Occipital lobe (tissue), 2 donors: ENCODE measurements around the gene DPP6. TPM values are rescaled to one million over a fixed set of nuclear protein-coding genes. Genes with fewer than 3 reads are reported as not detected.
"Not testable (repeated sequence)": the region's sequence is repeated elsewhere in the genome, so short reads cannot be mapped to it uniquely, and the experiment has no call there.

Experiments
- DNase-seq: peaks from one replicate; lab custom pipeline; 2025; lab: John Stamatoyannopoulos, UW
- total RNA-seq: library from RNA; depleted of rRNA; stranded (reverse); fragments of >200 nt; gene quantifications from one replicate; pipeline ENCODE4 v1.2.3, GENCODE V29; 2014

Gene DPP6
- total RNA-seq, 1 donor from 2014 or later, result 36.7 TPM

DNA sequence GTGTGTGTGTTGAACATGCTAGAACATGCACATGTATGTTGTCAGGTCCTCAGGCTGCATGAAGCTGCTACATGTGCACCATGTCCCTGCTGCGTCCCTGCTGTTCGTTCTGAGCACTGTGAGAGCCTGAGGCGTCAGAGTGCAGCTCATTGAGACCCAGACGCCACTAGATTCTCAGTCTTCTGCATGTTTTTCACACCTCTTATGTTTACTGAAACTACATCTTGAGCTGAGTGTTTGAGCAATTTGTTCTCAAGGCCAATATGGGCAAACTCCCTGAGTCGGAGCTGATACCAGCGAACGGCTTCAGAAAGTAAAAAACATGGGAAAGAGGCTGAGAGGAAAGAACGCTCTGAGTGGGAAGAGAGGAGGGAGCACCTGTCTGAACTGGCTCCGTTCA, 600.4 kb downstream of the DPP6 start:
- no peak for DNase-seq

- DNase-seq, result no peak
Observed at GRCh38 chr7:154653281-154653680, 601.1 kb downstream of the DPP6 start.

- DNase-seq, result no peak
Observed at GRCh38 chr7:154656618-154657017, 604.4 kb downstream of the DPP6 start.

DNA sequence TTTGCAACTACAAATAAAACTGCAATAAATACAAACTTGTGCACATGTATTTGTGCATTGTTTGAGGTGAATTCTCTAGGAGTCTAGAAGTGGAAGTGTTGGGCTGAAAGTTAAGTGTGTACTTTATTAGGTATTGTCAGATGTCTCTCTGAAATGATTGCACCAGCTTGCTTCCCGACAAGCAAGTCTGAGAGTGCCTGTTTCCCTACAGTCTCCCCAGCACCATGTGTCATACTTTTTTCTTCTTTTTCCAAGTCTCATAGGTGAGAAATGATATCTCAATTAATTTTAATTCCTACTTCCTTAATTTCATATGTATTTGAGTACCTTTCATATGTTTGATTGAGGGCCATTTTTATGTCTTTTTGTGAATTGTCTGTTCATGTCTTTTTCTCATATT, 614.6 kb downstream of the DPP6 start:
- no peak for DNase-seq

DNA sequence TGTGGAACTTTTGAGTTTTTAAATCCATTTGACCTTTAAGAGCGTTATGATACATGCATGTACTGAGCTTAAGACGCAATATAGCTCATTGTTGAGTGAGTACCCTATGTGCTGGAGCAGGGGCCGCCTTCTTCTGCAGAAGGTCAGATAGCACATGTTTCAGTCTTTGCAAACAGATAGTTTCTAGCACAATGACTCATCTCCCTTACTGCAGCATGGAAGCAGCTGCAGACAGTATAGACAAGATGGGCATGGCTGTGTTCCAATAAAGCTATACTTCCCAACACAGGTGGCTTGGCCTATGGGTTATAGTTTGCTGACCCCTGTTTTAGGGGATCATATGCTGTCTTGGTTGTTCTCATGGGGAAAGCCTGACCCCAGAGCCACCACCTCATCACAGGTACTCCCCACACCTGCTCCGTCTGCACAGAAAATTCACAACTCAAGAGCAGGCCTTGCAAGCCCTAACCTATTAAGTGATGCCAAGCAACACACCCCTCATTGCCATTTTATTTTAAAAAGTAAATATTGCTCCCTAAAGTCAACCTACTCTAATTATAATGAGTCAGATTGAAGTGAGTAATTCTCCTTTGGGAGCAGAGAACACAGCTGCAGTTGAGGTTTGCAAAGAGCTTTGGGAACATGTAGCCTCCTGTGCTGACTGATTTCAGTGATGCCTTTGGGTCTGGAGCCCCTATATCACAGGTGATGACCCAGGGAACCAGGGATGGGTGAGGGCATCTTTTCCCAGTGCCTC, 620.6 kb downstream of the DPP6 start:
- DNase-seq, result no peak

- no peak for DNase-seq
Observed at GRCh38 chr7:154674191-154674590, 622.0 kb downstream of the DPP6 start.

- no peak for DNase-seq
Observed at GRCh38 chr7:154675560-154675959, 623.4 kb downstream of the DPP6 start.

- DNase-seq, result not testable (repeated sequence)
Observed at GRCh38 chr7:154676033-154676421, 623.8 kb downstream of the DPP6 start.

GRCh38 chr7:154676422-154677073, 624.4 kb downstream of the DPP6 start:
- no peak for DNase-seq

DNA sequence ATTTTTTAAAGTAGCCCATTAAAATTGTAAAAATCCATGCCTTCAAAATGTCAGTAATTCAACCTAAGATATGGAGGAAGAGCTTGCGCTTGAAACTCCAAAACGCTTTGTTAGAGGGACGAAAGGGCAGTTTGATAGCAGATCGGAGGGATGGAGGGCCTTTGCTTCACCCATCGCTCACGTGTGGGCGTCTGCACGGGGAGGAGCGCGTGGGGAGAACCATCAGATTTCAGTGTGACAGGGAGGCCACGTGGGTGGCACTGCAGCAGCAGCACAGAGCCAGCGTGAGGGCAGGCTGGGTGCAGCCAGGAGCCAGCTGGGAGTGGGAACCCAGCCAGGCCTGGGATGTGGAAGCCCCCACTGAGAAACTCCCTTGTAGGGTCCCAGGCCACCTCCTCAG, 625.3 kb downstream of the DPP6 start:
- no peak for DNase-seq

- DNase-seq, result not testable (repeated sequence)
Observed at GRCh38 chr7:154678001-154678550, 625.9 kb downstream of the DPP6 start.

GRCh38 chr7:154679379-154680053, 627.3 kb downstream of the DPP6 start:
- no peak for DNase-seq

DNA sequence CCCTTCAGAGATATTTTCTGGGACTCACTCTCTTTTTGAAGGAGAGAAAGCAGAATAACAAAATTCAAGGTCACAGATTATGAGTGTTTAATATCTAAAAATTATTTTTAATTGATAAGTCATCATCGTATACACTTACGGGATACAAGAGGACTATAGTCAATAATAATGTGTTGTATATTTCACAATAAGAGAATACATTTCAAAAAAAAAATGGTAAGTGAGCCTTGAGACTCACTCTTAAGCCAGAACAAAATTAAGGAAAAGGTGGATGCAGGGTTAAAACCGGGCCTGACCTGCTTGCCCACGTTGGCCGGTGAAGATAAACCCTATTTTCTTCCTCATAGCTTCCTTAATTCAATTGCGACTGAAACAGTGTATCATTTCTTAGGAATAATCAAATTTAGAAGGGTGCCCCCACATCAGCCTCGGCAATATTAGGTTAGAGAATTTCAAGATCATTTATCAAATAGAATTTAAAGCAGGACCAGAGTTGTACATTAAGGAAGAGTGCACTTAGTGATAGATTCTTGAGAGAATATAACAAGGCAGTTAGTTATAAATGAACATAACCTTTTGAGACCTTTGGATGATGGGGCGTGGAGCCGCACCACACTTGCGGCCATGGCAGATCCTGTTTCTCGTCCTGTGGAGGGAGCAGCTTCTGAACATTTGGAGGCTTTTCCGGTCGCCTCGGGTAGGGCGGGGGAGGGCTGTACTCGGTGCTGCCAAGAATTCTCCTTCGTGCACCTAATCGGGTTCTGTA, 628.9 kb downstream of the DPP6 start:
- DNase-seq, result no peak

DNA sequence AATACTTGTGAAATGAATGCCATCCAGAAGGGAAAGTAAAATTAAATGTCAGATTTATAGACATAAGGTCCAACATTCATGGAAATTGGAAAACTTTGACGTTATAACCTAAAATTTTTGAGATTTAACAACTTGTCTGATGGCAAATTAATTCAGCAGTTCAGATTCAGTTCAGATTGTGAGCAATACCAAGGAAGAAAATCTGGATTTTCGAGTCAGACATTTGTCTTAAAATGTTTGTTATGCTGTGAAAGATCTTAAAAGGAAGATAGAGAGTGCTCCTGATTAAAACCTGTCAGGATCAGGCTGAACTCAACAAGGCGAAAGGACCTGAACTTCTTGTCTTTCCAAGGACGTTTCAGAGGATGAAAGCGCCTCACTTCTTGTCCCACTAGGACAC, 629.8 kb downstream of the DPP6 start:
- no peak for DNase-seq

DNA sequence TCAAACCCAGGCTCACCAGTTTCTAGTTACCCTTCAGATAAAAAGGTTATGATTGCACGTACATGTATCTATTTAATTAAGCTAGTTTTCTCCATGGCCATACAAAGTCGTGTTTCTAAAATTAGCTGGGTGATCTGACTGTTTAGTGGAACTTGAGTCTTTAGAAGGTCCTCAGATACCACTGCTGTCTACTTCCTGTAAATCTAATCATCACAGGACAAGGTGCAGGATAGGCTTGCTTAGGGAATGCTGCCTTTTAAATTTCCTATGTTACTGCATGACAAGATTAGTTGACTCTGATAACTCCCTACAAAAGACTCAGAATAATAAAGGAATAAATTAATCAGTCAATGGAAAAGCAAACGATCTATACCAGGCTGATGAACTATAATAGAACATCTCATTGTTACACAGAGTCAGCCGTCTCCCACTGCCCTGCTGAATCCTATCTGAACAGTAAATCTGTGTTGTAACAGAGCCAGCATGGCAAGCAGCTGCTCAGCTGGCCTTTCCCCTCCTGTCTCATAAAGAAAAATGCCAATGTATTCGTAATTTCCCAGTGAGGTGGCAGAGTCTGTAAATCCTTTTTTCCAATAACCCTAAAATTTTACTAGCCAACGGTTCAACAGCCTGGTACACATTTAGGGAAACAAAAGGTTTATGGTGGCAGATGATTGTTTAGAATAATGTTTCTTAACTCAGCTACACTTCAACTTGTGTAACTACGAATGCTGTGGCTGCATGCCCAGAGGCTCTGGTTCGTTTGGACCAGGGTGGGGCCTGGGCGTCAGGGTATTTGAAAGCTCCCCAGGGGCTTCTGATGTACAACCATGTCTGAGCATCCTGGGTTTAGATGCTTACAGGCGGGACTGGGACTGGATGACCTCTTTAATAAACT, 632.7 kb downstream of the DPP6 start:
- no peak for DNase-seq

DNA sequence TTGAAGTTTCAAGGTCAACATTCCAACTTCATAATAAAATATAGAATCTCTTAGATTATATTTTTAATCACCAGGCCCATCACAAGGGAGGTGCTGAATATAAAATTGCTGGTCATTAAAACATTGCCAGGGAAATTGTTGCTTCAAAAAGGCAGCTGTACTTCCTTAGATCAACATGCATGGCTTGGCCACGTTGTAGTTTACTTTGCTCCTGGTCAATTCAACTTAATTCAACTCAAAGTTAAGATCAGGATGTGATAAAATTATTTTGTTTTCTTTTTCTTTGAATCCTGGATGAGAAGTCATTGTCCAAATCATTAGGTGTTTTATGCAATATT, 633.3 kb downstream of the DPP6 start:
- no peak for DNase-seq

DNA sequence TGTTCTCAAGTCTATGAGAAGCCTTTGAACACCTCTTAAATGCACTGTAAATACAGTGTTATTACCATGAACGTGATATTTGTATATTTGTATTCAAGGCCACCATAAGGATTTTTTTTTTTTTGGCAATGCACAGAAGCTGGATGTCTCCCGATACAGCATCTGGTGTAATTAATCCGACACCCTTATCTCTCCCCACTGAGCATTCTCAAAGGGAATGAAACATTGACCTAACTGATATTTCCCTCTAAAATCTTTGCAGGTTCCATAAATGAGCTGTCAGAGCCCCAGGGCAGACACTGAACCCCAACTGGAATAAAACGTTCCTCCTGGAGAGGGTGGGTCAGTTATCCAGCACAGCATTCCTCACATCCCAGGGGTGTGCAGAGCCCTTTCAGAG, 634.1 kb downstream of the DPP6 start:
- DNase-seq, result no peak

DNA sequence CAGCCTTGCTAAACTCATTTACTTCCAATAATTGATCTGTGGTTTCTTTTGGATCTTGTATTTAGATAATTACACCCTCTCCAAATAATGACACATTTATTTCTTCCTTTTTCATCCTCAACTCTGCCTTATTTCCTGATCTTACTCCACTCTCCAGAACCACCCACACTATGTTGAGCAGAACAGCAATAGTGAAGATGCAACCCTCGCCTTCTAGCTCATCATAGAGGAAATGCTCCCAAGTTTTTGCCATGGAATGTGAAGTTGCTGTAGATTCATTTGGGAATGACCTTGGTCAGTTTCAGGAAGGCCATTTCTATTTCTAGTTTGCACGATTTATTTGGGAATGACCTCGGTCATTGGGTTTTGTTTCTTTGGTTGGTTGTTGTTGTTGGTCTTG, 636.8 kb downstream of the DPP6 start:
- DNase-seq, result no peak

DNA sequence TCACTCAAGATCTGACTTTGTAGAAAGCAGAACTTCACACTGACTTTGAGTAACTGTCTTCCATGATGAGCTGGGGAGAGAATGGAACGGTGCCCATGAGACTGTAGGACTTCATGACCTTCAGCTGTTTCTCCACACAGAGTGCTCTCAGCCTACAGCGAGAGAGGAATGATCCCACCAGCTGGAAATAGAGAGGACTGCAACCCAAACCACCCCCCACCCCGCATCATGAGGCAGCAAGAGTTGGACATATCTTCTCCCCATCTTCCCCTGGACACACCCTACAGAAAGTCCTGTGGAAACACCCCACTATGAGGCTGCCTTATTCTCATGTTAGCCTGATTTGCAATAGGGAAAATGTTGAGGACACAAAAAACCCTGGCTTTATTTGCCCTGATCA, 638.2 kb downstream of the DPP6 start:
- DNase-seq, result no peak

GRCh38 chr7:154693661-154694060, 641.5 kb downstream of the DPP6 start:
- no peak for DNase-seq

- DNase-seq, result no peak
Observed at GRCh38 chr7:154695836-154696235, 643.6 kb downstream of the DPP6 start.
